Measurements from ENCODE around the gene MAFB.

DNA sequence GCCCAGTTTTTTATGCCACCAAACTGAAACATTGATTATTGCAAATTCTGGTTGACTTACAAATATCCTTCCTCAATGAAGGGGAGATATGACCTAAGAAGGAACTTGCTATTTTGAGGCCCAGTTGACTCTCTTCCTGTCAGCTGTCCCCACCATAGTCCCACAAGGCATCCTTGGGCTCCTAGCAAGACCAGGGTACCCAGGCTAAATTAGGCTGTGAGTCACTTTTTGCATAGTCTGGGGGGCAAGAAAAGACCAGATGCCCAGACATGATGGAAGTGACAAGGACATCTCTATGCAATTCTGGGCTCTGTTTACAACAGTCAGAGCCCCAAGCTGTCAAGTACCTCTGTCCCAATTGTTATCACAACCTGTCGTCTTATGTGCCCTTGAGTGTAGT is 31.8 kb upstream of the MAFB start:
- TF ChIP-seq, protein P1, sequence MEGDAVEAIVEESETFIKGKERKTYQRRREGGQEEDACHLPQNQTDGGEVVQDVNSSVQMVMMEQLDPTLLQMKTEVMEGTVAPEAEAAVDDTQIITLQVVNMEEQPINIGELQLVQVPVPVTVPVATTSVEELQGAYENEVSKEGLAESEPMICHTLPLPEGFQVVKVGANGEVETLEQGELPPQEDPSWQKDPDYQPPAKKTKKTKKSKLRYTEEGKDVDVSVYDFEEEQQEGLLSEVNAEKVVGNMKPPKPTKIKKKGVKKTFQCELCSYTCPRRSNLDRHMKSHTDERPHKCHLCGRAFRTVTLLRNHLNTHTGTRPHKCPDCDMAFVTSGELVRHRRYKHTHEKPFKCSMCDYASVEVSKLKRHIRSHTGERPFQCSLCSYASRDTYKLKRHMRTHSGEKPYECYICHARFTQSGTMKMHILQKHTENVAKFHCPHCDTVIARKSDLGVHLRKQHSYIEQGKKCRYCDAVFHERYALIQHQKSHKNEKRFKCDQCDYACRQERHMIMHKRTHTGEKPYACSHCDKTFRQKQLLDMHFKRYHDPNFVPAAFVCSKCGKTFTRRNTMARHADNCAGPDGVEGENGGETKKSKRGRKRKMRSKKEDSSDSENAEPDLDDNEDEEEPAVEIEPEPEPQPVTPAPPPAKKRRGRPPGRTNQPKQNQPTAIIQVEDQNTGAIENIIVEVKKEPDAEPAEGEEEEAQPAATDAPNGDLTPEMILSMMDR (conservative IDR thresholded peaks at IDR 0.05; ENCODE audit: low read length), result no peak
- TF ChIP-seq EZH2phosphoT487 (IDR thresholded peaks at IDR 0.05; ENCODE audit: borderline replicate concordance, low read depth, low read length), result no peak
